D721Med (cell line): Measurements from ENCODE around the gene KIF1A.
"Not testable (repeated sequence)": the region's sequence is repeated elsewhere in the genome, so short reads cannot be mapped to it uniquely, and the experiment has no call there.

Experiments
- DNase-seq: peaks from one replicate; pipeline ENCODE4 v3.0.0; 2011; ENCODE audit warnings: low spot score; ENCODE audit not compliant: insufficient read length
- FAIRE-seq: peaks from 2 replicates; lab custom pipeline; 2011; peaks lifted over from hg19 to GRCh38; lab: Jason Lieb, UNC
- CTCF ChIP-seq: IDR thresholded peaks from 2 replicates; pipeline ENCODE4 v1.5.1; 2012; ENCODE audit warnings: mild to moderate bottlenecking, control low read depth; ENCODE audit not compliant: insufficient read depth; ENCODE audit errors: missing control alignments

Gene KIF1A

GRCh38 chr2:240691631-240692420, 128.2 kb downstream of the KIF1A start, which contains the start of gene AQP12A:
AQP12A (plus strand) TSS chr2:240691866; CDS start chr2:240691914, 48 bp downstream.
- not testable (repeated sequence) for DNase-seq, FAIRE-seq

DNA sequence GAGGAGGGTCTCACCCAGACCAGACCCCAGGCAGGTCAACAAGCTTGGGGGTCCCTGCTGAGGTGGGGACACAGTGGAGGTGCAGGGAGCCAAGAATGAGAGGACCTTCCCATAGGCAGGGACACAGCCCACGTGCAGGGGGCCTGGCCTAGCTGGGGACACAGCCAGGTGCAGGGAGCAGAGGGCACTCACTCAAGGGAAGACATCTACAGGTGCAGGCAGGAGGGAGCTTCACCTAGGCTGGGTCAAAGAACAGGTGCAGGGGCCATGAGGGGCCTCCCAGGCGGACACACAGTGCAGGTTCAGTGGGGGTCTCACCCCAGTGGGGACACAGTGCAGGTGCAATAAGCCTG, 129.0 kb downstream of the KIF1A start:
- not testable (repeated sequence) for DNase-seq, FAIRE-seq

GRCh38 chr2:240690421-240691074, 129.5 kb downstream of the KIF1A start:
- DNase-seq, FAIRE-seq: not testable (repeated sequence)

- TF ChIP-seq CTCF, result no peak
- DNase-seq (no peak), FAIRE-seq (no peak)
These were observed 130.0 kb downstream of the KIF1A start for GRCh38 chr2:240689975-240690374.

DNA sequence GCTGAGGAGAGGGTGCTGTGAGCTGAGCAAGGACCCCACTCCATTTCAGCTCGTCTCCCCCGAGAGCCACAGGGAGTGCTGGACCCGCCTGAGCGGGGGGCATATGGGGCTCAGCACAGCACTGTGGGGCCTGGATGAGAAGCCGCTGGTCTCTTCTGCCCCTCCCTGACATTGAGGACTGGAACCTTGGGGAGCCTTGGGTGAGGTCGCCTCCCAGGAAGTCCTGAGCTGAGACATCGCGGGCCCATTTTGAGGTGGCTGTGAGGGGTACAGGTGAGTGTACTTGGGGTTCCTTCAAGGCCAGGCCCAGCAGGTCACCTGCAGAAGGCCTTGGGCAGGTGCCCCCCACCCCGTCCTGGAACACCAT, 131.5 kb downstream of the KIF1A start:
- DNase-seq, result peak; percentile 13
- TF ChIP-seq CTCF, result no peak
- no peak for FAIRE-seq

- TF ChIP-seq CTCF, result no peak
- no peak for FAIRE-seq
- DNase-seq, result peak; percentile 8
These were observed 132.1 kb downstream of the KIF1A start for GRCh38 chr2:240687741-240688552.

DNA sequence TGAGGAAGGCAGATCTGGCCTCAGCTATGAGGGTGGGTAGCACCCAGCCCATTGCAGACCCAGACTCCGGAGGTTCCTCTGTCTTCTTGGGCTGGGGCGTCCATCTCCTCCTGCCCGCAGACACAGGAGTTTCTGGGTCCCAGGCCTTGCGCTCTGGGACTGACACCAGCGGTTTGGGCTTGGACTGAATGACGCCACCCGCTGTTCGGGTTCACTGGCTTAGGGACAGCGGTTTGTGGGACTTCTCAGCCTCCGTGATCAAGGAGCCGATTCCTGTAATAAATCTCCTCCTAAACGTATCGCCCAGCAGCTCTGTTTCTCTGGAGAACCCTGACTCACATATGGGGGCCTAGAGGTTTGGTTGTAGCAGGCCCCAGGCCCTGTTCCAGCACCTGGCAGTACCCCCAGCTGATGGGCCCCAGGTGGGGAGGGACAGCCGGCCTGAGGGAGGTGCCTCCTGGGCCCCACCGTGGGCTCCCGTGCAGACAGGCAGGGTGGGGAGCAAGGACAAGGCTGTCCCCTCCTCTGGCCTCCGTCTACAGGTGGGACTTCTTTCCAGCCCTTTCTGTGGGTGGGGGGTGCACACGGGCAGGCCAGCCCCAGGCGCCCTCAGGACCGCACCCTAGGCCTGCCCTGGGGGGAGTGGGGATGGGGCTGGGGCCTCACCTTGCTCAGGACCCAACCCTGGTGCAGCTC, 132.8 kb downstream of the KIF1A start:
- FAIRE-seq (no peak), DNase-seq (peak; percentile 13)
- TF ChIP-seq CTCF, result no peak

DNA sequence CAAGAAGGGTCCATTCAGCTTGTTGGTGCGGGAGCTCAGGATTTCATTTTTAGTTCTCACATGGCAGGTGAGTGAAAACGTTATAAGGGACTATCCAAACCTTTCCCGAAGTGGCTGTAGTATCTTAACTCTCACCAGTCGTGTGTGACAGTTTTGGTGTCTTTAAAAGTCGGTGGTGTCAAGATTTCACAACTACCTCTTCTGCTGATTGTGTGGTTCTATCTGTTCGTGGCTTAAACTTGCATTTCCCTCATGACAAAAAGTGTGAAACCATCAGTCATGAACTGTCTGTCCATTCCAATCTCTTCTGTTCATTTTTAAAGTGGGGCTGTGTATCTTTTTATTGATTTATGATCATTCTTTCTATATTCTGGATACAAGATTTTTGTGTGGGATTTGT, 133.6 kb downstream of the KIF1A start:
- no peak for TF ChIP-seq CTCF
- DNase-seq (peak; percentile 7), FAIRE-seq (no peak)
